GM23338 (cell line): ENCODE results near the gene NTM.

ENCODE experiments used
- CREB1 ChIP-seq: fragments of 250-450 bp; sonication (Bioruptor Pico); IDR thresholded peaks from 2 replicates; pipeline ENCODE4 v1.5.0; 2020; ENCODE audit warnings: low read depth, mild to moderate bottlenecking, moderate library complexity
- CTCF ChIP-seq, 2 experiments: fragments of 200-600 bp in 1 of 2; sonication (generic) in 1 of 2; conservative IDR thresholded peaks; 2 replicates each; pipeline versions ENCODE4 v1.5.1 to v1.6.1; 2016 to 2017; ENCODE audit warnings: antibody characterized with exemption in 2 of 2, low read depth in 2 of 2, mild to moderate bottlenecking in 2 of 2, moderate library complexity in 1 of 2
- ETS1 ChIP-seq: IDR thresholded peaks from 2 replicates; pipeline ENCODE4 v1.6.1; 2016; ENCODE audit warnings: antibody characterized with exemption
- EZH2 ChIP-seq: fragments of 200-600 bp; sonication (generic); IDR thresholded peaks from one replicate; pipeline ENCODE4 v1.8.0; 2017; ENCODE audit warnings: antibody characterized with exemption, mild to moderate bottlenecking, low read depth; ENCODE audit not compliant: unreplicated experiment
- EZH2phosphoT487 ChIP-seq: fragments of 200-600 bp; sonication (generic); IDR thresholded peaks from one replicate; pipeline ENCODE4 v1.8.1; 2018; ENCODE audit warnings: antibody characterized with exemption; ENCODE audit not compliant: unreplicated experiment
- JUNB ChIP-seq: IDR thresholded peaks from one replicate; pipeline ENCODE4 v1.6.1; 2016; ENCODE audit warnings: antibody characterized with exemption; ENCODE audit not compliant: unreplicated experiment
- POLR2AphosphoS5 ChIP-seq: IDR thresholded peaks from 2 replicates; pipeline ENCODE4 v1.6.1; 2016; ENCODE audit warnings: antibody characterized with exemption, low read depth
- REST ChIP-seq: IDR thresholded peaks from one replicate; pipeline ENCODE4 v1.6.1; 2018; ENCODE audit warnings: antibody characterized with exemption; ENCODE audit not compliant: unreplicated experiment

GRCh38 chr11:131328843-131329242 is 41.6 kb upstream of the NTM start:
- no peak for TF ChIP-seq CREB1 (CRISPR knock-in tag)
- no peak for TF ChIP-seq CTCF (conservative IDR thresholded peaks at IDR 0.05; ENCODE audit: low read depth in 2 of 2)
- no peak for TF ChIP-seq EZH2
- no peak for TF ChIP-seq JUNB
- TF ChIP-seq EZH2phosphoT487 = no peak
- TF ChIP-seq POLR2AphosphoS5 = no peak
- no peak for TF ChIP-seq REST
- no peak for TF ChIP-seq ETS1
